Activated B cell treated with CpG ODN at 0.5 μM for 24 hours (primary cell): ENCODE measurements around the gene CALML4. TPM values are rescaled to one million over a fixed set of nuclear protein-coding genes. Genes with fewer than 3 reads are reported as not detected.

Experiments
- ATAC-seq: fragments of 200-7000 bp; cut with Tn5 transposase; one replicate; pipeline ENCODE4 v1.10.0; 2021; ENCODE audit warnings: low read depth, mild to moderate bottlenecking, moderate library complexity
- CTCF ChIA-PET: fragments of 350-600 bp; sonication (Branson Sonifier 250); formaldehyde crosslinking; loops from one replicate; lab custom pipeline; 2021; ENCODE audit warnings: antibody characterized with exemption; lab: Charles Lee
- POLR2A ChIA-PET: fragments of 350-600 bp; sonication (Branson Sonifier 250); formaldehyde crosslinking; loops from one replicate; lab custom pipeline; 2021; ENCODE audit warnings: antibody characterized with exemption; lab: Charles Lee
- DNase-seq: peaks from one replicate; pipeline ENCODE4 v3.0.0; 2022
- H3K27ac Mint-ChIP-seq: one replicate; pipeline ENCODE4 v1.8.0; 2020; ENCODE audit warnings: mixed read lengths
- H3K27me3 Mint-ChIP-seq: one replicate; pipeline ENCODE4 v1.8.0; 2021; ENCODE audit warnings: mixed read lengths
- H3K36me3 Mint-ChIP-seq: one replicate; pipeline ENCODE4 v1.8.0; 2021; ENCODE audit warnings: low read depth, mixed read lengths
- H3K4me1 Mint-ChIP-seq: one replicate; pipeline ENCODE4 v1.8.0; 2021; ENCODE audit warnings: mixed read lengths
- H3K4me3 Mint-ChIP-seq: one replicate; pipeline ENCODE4 v1.8.0; 2020; ENCODE audit warnings: mild to moderate bottlenecking, mixed read lengths
- H3K9me3 Mint-ChIP-seq: one replicate; pipeline ENCODE4 v1.8.0; 2020; ENCODE audit warnings: mixed read lengths
- intact Hi-C: fragments of 100-400 bp; cut with micrococcal nuclease; formaldehyde crosslinking; loops from one replicate; pipeline ENCODE4 v1.15.1; 2024
- total RNA-seq: library from RNA; stranded (reverse); gene quantifications from 2 replicates; pipeline ENCODE4 v1.2.3, GENCODE V29; 2022
- TF ChIP-seq, protein P1 (sequence below): fragments of 200-600 bp; IDR thresholded peaks from one replicate; pipeline ENCODE4 v1.8.0; 2022; ENCODE audit warnings: antibody characterized with exemption, mild to moderate bottlenecking

Gene CALML4
- total RNA-seq, 1 donor from 2014 or later, result 5.0 TPM

DNA sequence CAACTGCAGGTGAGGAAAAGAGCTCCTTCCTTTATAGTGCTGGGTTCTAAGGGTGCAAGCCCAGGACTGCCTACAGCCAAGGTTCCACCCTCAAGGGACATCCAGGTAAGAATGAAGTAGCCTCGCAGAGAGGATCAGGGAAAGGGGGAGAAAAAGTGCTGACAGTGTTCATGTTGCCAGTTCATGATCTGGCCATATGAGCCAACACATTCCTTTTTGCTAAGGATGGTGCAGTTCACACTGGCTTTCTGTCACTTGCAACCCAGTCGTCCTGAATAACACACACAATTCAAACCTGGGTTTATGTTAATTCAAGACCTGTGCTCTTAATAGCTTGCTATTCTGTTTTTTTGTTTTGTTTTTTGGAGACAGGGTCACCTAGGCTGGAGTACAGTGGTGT lies 15.4 kb upstream of the CALML4 start:
- ChIA-PET POLR2A (no interaction called here), CTCF (interaction anchor here (1.0 kb wide), 1 partner anchor 10 kb away, joined by 5 read pairs; no protein-coding TSS in a partner anchor)
- H3K36me3 Mint-ChIP-seq, result peaks cover 26% of the 10 kb centered on the region
- H3K4me1 Mint-ChIP-seq, result peaks cover 12% of the 10 kb centered on the region
- TF ChIP-seq, protein P1, sequence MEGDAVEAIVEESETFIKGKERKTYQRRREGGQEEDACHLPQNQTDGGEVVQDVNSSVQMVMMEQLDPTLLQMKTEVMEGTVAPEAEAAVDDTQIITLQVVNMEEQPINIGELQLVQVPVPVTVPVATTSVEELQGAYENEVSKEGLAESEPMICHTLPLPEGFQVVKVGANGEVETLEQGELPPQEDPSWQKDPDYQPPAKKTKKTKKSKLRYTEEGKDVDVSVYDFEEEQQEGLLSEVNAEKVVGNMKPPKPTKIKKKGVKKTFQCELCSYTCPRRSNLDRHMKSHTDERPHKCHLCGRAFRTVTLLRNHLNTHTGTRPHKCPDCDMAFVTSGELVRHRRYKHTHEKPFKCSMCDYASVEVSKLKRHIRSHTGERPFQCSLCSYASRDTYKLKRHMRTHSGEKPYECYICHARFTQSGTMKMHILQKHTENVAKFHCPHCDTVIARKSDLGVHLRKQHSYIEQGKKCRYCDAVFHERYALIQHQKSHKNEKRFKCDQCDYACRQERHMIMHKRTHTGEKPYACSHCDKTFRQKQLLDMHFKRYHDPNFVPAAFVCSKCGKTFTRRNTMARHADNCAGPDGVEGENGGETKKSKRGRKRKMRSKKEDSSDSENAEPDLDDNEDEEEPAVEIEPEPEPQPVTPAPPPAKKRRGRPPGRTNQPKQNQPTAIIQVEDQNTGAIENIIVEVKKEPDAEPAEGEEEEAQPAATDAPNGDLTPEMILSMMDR, result no peak
- intact Hi-C loops, result no loop called here
- no peak for ATAC-seq
- no peaks in the 10 kb centered on the region for H3K27me3 Mint-ChIP-seq
- no peak overlapping the region for H3K27ac Mint-ChIP-seq
- no peak overlapping the region for H3K4me3 Mint-ChIP-seq
- H3K9me3 Mint-ChIP-seq, result no peaks in the 10 kb centered on the region
- no peak for DNase-seq

DNA sequence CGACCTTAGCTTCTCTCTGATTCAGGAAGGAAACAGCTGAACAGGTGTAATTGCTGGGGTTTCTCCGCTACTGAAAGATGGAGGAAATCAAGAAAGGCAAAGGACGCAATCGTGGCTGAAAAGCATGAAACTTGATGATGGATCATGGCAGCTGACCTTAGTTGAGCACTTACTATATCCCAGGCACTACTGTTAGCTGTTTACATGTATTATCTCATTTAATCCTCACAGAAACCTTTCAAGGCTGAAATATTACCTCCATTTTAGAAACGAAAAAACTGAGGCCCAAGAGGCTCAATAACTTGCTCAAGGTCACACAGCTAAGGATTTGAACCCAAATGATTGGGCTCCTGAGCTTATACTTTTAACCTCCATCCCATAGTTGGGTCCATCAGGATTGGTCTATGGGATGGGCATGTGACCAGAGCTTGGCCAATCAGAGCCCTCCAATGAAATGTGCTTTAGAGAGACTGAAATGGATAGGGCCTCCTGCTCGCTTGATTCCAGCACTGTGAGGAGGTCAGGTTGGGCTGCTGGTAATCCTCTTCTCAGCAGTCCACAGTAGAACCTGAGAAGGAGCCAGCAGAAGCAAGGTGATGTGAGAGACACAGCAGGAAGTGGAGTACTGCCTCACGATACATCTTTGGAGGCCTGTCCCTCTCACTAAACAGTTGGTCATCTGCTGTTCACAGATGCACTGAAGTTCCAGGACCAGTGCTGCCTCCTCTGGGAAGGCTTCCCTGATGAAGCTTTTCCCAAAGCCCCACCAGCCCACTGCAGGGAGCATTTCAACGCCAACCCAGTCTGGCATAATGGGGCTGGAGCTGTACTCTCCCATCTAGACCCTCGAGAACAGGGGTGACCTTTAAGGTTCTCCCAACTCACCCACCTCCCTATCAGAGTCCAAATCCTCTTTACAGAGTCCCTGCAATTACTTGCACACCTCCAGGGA lies 14.0 kb upstream of the CALML4 start:
- TF ChIP-seq, protein P1, result no peak
- Mint-ChIP-seq H3K9me3 (no peaks in the 10 kb centered on the region), H3K4me3 (no peak overlapping the region), H3K36me3 (peaks cover 27% of the 10 kb centered on the region), H3K27ac (no peak overlapping the region), H3K27me3 (no peaks in the 10 kb centered on the region), H3K4me1 (peaks cover 2% of the 10 kb centered on the region)
- intact Hi-C loops, result no loop called here
- ATAC-seq (no peak), DNase-seq (no peak)
- POLR2A ChIA-PET, result no interaction called here
- CTCF ChIA-PET, result no interaction called here

DNA sequence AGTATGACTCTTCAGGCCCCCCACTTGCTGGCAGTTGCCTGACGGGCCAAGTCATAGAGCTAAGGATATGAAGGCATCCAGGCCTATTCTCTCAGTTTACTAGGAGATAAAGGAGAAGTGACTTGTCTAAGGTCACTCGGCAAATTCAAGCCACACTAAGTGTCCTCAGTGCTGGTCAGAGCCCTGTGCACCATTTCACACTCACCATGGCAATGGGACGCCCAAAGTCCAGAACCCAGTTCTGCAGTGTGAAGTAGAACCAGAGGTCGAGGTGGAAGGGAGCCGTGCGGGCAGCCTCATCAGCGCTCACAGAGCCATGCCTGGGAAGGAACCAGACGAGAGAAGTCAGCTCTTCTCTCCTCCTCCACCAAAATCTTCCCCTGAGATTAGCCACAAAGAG lies 13.2 kb upstream of the CALML4 start:
- Mint-ChIP-seq H3K27me3 (no peaks in the 10 kb centered on the region), H3K4me1 (peaks cover 2% of the 10 kb centered on the region), H3K36me3 (peaks cover 31% of the 10 kb centered on the region), H3K27ac (no peak overlapping the region), H3K9me3 (no peaks in the 10 kb centered on the region), H3K4me3 (no peak overlapping the region)
- ChIA-PET CTCF (no interaction called here), POLR2A (no interaction called here)
- TF ChIP-seq, protein P1, result no peak
- ATAC-seq, result no peak
- intact Hi-C loops, result no loop called here
- no peak for DNase-seq

DNA sequence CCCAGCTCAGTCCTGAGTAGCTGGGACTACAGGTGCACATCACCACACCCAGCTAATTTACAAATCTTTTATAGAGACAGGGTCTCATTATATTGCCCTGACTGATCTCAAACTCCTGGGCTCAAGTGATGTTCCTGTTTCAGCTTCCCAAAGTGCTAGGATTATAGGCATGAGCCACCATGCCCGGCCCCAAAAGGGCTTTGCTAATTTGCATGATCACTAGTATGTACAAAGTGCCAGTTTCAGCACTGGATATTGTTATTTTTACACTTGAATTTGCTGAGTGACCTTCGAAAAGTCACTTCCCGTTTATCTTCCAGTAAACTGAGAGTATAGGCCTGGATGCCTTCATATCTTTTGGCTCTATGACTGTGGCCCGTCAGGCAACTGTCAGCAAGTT lies 12.2 kb upstream of the CALML4 start:
- intact Hi-C loops, result no loop called here
- no peak overlapping the region for H3K4me3 Mint-ChIP-seq
- no peaks in the 10 kb centered on the region for H3K9me3 Mint-ChIP-seq
- no peaks in the 10 kb centered on the region for H3K27me3 Mint-ChIP-seq
- POLR2A ChIA-PET, result no interaction called here
- TF ChIP-seq, protein P1, result no peak
- ATAC-seq (no peak), DNase-seq (no peak)
- H3K4me1 Mint-ChIP-seq, result peaks cover 2% of the 10 kb centered on the region
- no peak overlapping the region for H3K27ac Mint-ChIP-seq
- peaks cover 31% of the 10 kb centered on the region for H3K36me3 Mint-ChIP-seq
- CTCF ChIA-PET, result no interaction called here

DNA sequence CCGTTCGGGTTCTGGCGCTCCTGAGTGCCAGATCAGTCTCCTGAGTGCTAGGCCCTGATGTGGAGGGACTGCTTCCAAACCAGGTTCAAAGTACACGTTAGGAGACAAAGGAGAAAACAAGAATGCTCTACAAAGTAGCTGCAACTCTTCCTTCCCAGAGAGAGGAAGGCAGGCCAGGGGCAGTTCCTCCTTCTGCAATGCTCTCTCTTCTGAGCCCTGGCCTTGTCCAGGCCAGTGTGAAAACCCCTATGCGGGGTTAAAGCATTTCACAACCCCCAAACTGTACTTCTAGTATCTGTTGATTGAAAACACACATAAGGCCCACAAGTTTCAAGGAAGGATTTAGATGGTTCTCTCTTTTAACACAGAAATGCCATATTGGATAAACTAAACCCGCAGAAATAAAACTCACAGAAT lies 9.7 kb upstream of the CALML4 start:
- ChIA-PET CTCF (no interaction called here), POLR2A (interaction anchor here (0.6 kb wide), 1 partner anchor 1656 kb away, joined by 8 read pairs; no protein-coding TSS in a partner anchor)
- no peak overlapping the region for H3K4me3 Mint-ChIP-seq
- TF ChIP-seq, protein P1, result no peak
- intact Hi-C loops, result no loop called here
- H3K27ac Mint-ChIP-seq, result no peak overlapping the region
- H3K9me3 Mint-ChIP-seq, result no peaks in the 10 kb centered on the region
- DNase-seq (no peak), ATAC-seq (no peak)
- H3K4me1 Mint-ChIP-seq, result peaks cover 11% of the 10 kb centered on the region
- H3K27me3 Mint-ChIP-seq, result no peaks in the 10 kb centered on the region
- peaks cover 34% of the 10 kb centered on the region for H3K36me3 Mint-ChIP-seq
